IMR-90 (cell line): ENCODE results near the gene EPHA6. TPM values are rescaled to one million over a fixed set of nuclear protein-coding genes. Genes with fewer than 3 reads are reported as not detected.
A peak's percentile ranks its signal among the peaks of the same experiment; 100 is the strongest.

Source experiments
- ATAC-seq: fragments of 200-7000 bp; cut with Tn5 transposase; 2 replicates; pipeline ENCODE4 v1.9.1; 2020; ENCODE audit warnings: low read depth, mild to moderate bottlenecking, moderate library complexity
- BruUV-seq: library from RNA; stranded (reverse); fragments of 400-500 nt; replicated peaks from 2 replicates; lab custom pipeline; 2021; lab: Mats Ljungman, UMichigan
- CTCF ChIA-PET: fragments of 300-600 bp; formaldehyde crosslinking; extraction: SDS; loops from one replicate; lab custom pipeline; 2021; ENCODE audit warnings: antibody characterized with exemption; lab: Yijun Ruan, JAX
- POLR2A ChIA-PET: fragments of 300-600 bp; sonication (Branson Sonifier 250); formaldehyde crosslinking; loops from one replicate; lab custom pipeline; 2022; ENCODE audit warnings: antibody characterized with exemption; ENCODE audit not compliant: unreplicated experiment; lab: Charles Lee
- DNase-seq: peaks from one replicate; pipeline ENCODE4 v3.0.0; 2013
- H2AFZ ChIP-seq: replicated peaks from 2 replicates; pipeline ENCODE3; 2013; ENCODE audit warnings: low read length, mild to moderate bottlenecking; ENCODE audit not compliant: poor library complexity
- H2AK5ac ChIP-seq: 2 replicates; pipeline ENCODE4 v1.6.1; 2013; ENCODE audit warnings: low read depth, low read length, inconsistent platforms
- H2AK9ac ChIP-seq: replicated peaks from 2 replicates; pipeline ENCODE3; 2013; ENCODE audit warnings: mild to moderate bottlenecking, low read depth, low read length, moderate library complexity; ENCODE audit not compliant: poor library complexity
- H2BK120ac ChIP-seq: 2 replicates; pipeline ENCODE4 v1.6.1; 2013; ENCODE audit warnings: low read depth, low read length, inconsistent platforms
- H2BK15ac ChIP-seq: 3 replicates; pipeline ENCODE4 v1.6.1; 2013; ENCODE audit warnings: low read depth, low read length, inconsistent platforms
- H2BK20ac ChIP-seq: 2 replicates; pipeline ENCODE4 v1.6.1; 2013; ENCODE audit warnings: low read depth, mild to moderate bottlenecking, inconsistent platforms, low read length, moderate library complexity
- H2BK5ac ChIP-seq: 2 replicates; pipeline ENCODE4 v1.6.1; 2013; ENCODE audit warnings: mild to moderate bottlenecking, low read depth, low read length, inconsistent platforms; ENCODE audit not compliant: poor library complexity, severe bottlenecking
- H3K14ac ChIP-seq: replicated peaks from 2 replicates; pipeline ENCODE4 v1.6.1; 2013; ENCODE audit warnings: low read depth, low read length, inconsistent platforms
- H3K18ac ChIP-seq: 2 replicates; pipeline ENCODE4 v1.6.1; 2013; ENCODE audit warnings: low read depth, low read length, control low read depth
- H3K23ac ChIP-seq: 2 replicates; pipeline ENCODE4 v1.6.1; 2013; ENCODE audit warnings: low read depth, low read length, inconsistent platforms
- H3K27ac ChIP-seq: 2 replicates; pipeline ENCODE4 v1.5.1; 2013; ENCODE audit warnings: mild to moderate bottlenecking, control low read depth, low read length; ENCODE audit not compliant: insufficient read depth
- H3K27me3 ChIP-seq: 2 replicates; pipeline ENCODE4 v1.6.1; 2013; ENCODE audit warnings: low read length; ENCODE audit not compliant: control insufficient read depth, insufficient read depth
- H3K36me3 ChIP-seq: 2 replicates; pipeline ENCODE4 v1.6.1; 2013; ENCODE audit warnings: low read length, mixed read lengths; ENCODE audit not compliant: control insufficient read depth, insufficient read depth
- H3K4ac ChIP-seq: 2 replicates; pipeline ENCODE4 v1.6.1; 2013; ENCODE audit warnings: low read depth, low read length, inconsistent platforms
- H3K4me1 ChIP-seq: 2 replicates; pipeline ENCODE4 v1.6.1; 2013; ENCODE audit warnings: low read length, mixed read lengths; ENCODE audit not compliant: control insufficient read depth, insufficient read depth
- H3K4me2 ChIP-seq: 2 replicates; pipeline ENCODE4 v1.6.1; 2013; ENCODE audit warnings: low read depth, mild to moderate bottlenecking, control low read depth, low read length, moderate library complexity
- H3K4me3 ChIP-seq: 2 replicates; pipeline ENCODE4 v1.5.1; 2013; ENCODE audit warnings: low read depth, mild to moderate bottlenecking, control low read depth, low read length, moderate library complexity; ENCODE audit not compliant: insufficient read depth
- H3K56ac ChIP-seq: 2 replicates; pipeline ENCODE4 v1.6.1; 2013; ENCODE audit warnings: low read length, inconsistent platforms; ENCODE audit not compliant: insufficient read depth; ENCODE audit errors: extremely low read depth
- H3K79me1 ChIP-seq, 2 experiments: 2 replicates each; pipeline ENCODE4 v1.6.1; 2013; ENCODE audit warnings: low read length in 2 of 2, inconsistent platforms in 1 of 2, low read depth in 1 of 2
- H3K9ac ChIP-seq: 2 replicates; pipeline ENCODE4 v1.6.1; 2013; ENCODE audit warnings: low read depth, low read length, control low read depth
- H3K9me1 ChIP-seq: 2 replicates; pipeline ENCODE4 v1.6.1; 2013; ENCODE audit warnings: low read length, inconsistent platforms; ENCODE audit not compliant: insufficient read depth
- H3K9me3 ChIP-seq: 2 replicates; pipeline ENCODE4 v1.6.1; 2013; ENCODE audit warnings: low read length; ENCODE audit not compliant: control insufficient read depth, insufficient read depth
- H4K20me1 ChIP-seq: 2 replicates; pipeline ENCODE4 v1.6.1; 2013; ENCODE audit warnings: low read length, inconsistent platforms; ENCODE audit not compliant: insufficient read depth
- H4K5ac ChIP-seq: 2 replicates; pipeline ENCODE4 v1.6.1; 2013; ENCODE audit warnings: mild to moderate bottlenecking, low read depth, low read length, control low read depth
- H4K8ac ChIP-seq, 2 experiments: 2 replicates each; pipeline ENCODE4 v1.6.1; 2013; ENCODE audit warnings: low read depth in 2 of 2, low read length in 2 of 2, control low read depth in 1 of 2, inconsistent platforms in 1 of 2
- H4K91ac ChIP-seq: 2 replicates; pipeline ENCODE4 v1.6.1; 2013; ENCODE audit warnings: low read depth, low read length, inconsistent platforms; ENCODE audit not compliant: insufficient read depth
- MAFK ChIP-seq: IDR thresholded peaks from 2 replicates; pipeline ENCODE4 v1.6.1; 2012; ENCODE audit warnings: low read depth, low read length, improper control_type of control experiment
- RAD21 ChIP-seq: IDR thresholded peaks from 2 replicates; pipeline ENCODE4 v1.6.1; 2012; ENCODE audit warnings: low read length, improper control_type of control experiment
- RCOR1 ChIP-seq: IDR thresholded peaks from 2 replicates; pipeline ENCODE4 v1.6.1; 2012; ENCODE audit warnings: mild to moderate bottlenecking, low read length, improper control_type of control experiment; ENCODE audit not compliant: insufficient replicate concordance
- WGBS, 2 experiments: methylation state at CpG; one replicate each; pipeline versions ENCODE4 v1.1.5 to v1.1.7; 2013; ENCODE audit warnings: missing lambda C conversion rate in 2 of 2; ENCODE audit not compliant: insufficient read length in 1 of 2; ENCODE audit errors: extremely low coverage in 2 of 2; 5-methylcytosine and 5-hydroxymethylcytosine counted together
- dilution Hi-C: fragments of 300-500 bp; cut with HindIII; formaldehyde crosslinking; loops from one replicate; pipeline ENCODE4 v1.14.3; 2018; ENCODE audit warnings: low sequenced_read_pairs; ENCODE audit not compliant: unreplicated experiment
- in situ Hi-C: fragments of 300-500 bp; cut with MboI; formaldehyde crosslinking; loops from 3 replicates; pipeline ENCODE4 v1.14.3; 2019; ENCODE audit warnings: low sequenced_read_pairs, inconsistent platforms, mixed read lengths
- intact Hi-C: fragments of 100-400 bp; cut with micrococcal nuclease; formaldehyde crosslinking; loops from 2 replicates; pipeline ENCODE4 v1.10.0; 2022
- polyA plus RNA-seq, 3 experiments: library from polyadenylated mRNA; depleted of rRNA; stranded (reverse); fragments of >200 nt; gene quantifications; 2 replicates each; pipeline ENCODE4 v1.2.3, GENCODE V29; 2012; ENCODE audit warnings: low replicate concordance in 1 of 3
- total RNA-seq: library from RNA; depleted of rRNA; stranded (reverse); fragments of >200 nt; gene quantifications from 2 replicates; pipeline ENCODE4 v1.2.3, GENCODE V29; 2012
- TF ChIP-seq, protein P1 (sequence below): conservative IDR thresholded peaks from 2 replicates; pipeline ENCODE4 v1.5.1; 2012; ENCODE audit warnings: mild to moderate bottlenecking, low read depth, low read length, improper control_type of control experiment

The EPHA6 gene
- total and polyA plus RNA-seq, 2 of the 4 experiments (the other 2 are of a cell fraction): not detected

GRCh38 chr3:97037294-97037943 is 223.0 kb downstream of the EPHA6 start:
- no peak overlapping the region for H3K4me2 ChIP-seq
- TF ChIP-seq RCOR1 (no peak), RAD21 (no peak), MAFK (peak; percentile 86)
- TF ChIP-seq, protein P1, sequence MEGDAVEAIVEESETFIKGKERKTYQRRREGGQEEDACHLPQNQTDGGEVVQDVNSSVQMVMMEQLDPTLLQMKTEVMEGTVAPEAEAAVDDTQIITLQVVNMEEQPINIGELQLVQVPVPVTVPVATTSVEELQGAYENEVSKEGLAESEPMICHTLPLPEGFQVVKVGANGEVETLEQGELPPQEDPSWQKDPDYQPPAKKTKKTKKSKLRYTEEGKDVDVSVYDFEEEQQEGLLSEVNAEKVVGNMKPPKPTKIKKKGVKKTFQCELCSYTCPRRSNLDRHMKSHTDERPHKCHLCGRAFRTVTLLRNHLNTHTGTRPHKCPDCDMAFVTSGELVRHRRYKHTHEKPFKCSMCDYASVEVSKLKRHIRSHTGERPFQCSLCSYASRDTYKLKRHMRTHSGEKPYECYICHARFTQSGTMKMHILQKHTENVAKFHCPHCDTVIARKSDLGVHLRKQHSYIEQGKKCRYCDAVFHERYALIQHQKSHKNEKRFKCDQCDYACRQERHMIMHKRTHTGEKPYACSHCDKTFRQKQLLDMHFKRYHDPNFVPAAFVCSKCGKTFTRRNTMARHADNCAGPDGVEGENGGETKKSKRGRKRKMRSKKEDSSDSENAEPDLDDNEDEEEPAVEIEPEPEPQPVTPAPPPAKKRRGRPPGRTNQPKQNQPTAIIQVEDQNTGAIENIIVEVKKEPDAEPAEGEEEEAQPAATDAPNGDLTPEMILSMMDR: no peak
- H3K23ac ChIP-seq: no peak overlapping the region
- no peak overlapping the region for H3K9ac ChIP-seq
- H2BK5ac ChIP-seq: no peak overlapping the region
- no peak overlapping the region for H2BK15ac ChIP-seq
- H3K79me1 ChIP-seq: no peaks in the 10 kb centered on the region
- WGBS, 2 experiments: 48% methylated on average over 2 of the region's 3 CpGs; no CpG with 5 or more reads in 1 of the 2 experiments
- no peak overlapping the region for H2BK20ac ChIP-seq
- H3K9me3 ChIP-seq: peaks cover 3% of the 10 kb centered on the region
- ChIA-PET CTCF (no interaction called here), POLR2A (no interaction called here)
- intact Hi-C loops: no loop called here
- no peak overlapping the region for H4K5ac ChIP-seq
- no peak overlapping the region for H2AFZ ChIP-seq
- ATAC-seq (no peak), DNase-seq (no peak)
- H3K14ac ChIP-seq: no peak overlapping the region
- no peak overlapping the region for H4K91ac ChIP-seq
- H3K27ac ChIP-seq: no peak overlapping the region
- H3K9me1 ChIP-seq: no peaks in the 10 kb centered on the region
- in situ Hi-C loops: no loop called here
- H3K56ac ChIP-seq: no peak overlapping the region
- no peaks in the 10 kb centered on the region for H3K4me1 ChIP-seq
- H3K4ac ChIP-seq: no peak overlapping the region
- no peaks in the 10 kb centered on the region for H3K36me3 ChIP-seq
- H4K20me1 ChIP-seq: no peaks in the 10 kb centered on the region
- H2AK5ac ChIP-seq: no peak overlapping the region
- BruUV-seq: no TSS peak
- dilution Hi-C loops: no loop called here
- H2AK9ac ChIP-seq: no peak overlapping the region
- no peak overlapping the region for H4K8ac ChIP-seq
- no peaks in the 10 kb centered on the region for H3K27me3 ChIP-seq
- H3K4me3 ChIP-seq: no peak overlapping the region
- H3K18ac ChIP-seq: no peak overlapping the region
- H2BK120ac ChIP-seq: no peak overlapping the region
